Activated T-cell treated with anti-CD3 and anti-CD28 coated beads for 48 hours (primary cell): ENCODE results near the gene USP43.
"Not testable (repeated sequence)": the region's sequence is repeated elsewhere in the genome, so short reads cannot be mapped to it uniquely, and the experiment has no call there.

Source experiments
- DNase-seq: peaks from one replicate; pipeline ENCODE4 v3.0.0-alpha.2; 2020; ENCODE audit warnings: low read depth

USP43 gene

GRCh38 chr17:9644910-9645751 lies at the start of gene USP43:
Gene USP43 (plus strand): TSS chr17:9645517. CDS start chr17:9645633, 116 bp downstream.
- DNase-seq: peak; percentile 21

GRCh38 chr17:9597638-9598037 lies 47.7 kb upstream of the USP43 start:
- DNase-seq: not testable (repeated sequence)

GRCh38 chr17:9598661-9599060 lies 46.7 kb upstream of the USP43 start:
- DNase-seq: no peak

GRCh38 chr17:9604583-9604982 lies 40.7 kb upstream of the USP43 start:
- DNase-seq: not testable (repeated sequence)

DNA sequence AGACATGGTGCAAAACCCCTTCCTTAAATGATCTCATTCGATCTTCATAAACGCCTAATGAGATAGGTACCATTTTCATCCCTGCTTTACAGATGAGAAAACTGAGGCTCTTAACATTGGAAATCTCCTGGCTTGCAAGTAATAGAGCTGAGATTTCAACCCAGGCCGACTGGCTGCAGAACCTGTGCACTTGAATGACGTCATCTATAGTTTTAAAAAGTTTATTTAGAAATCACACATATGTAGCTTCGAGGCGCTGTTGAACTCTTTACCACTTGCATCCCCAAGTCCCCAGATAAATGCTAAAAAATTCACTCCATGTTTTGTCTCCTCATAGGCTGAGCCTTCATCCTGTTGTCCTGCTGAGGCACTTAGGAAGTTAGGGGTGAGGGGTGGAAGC lies 38.9 kb upstream of the USP43 start:
- DNase-seq: no peak

- DNase-seq: not testable (repeated sequence)
Observed at GRCh38 chr17:9607058-9607457, 38.3 kb upstream of the USP43 start.

- no peak for DNase-seq
Observed at GRCh38 chr17:9611557-9611956, 33.8 kb upstream of the USP43 start.

GRCh38 chr17:9612006-9612405 lies 33.3 kb upstream of the USP43 start:
- no peak for DNase-seq

DNA sequence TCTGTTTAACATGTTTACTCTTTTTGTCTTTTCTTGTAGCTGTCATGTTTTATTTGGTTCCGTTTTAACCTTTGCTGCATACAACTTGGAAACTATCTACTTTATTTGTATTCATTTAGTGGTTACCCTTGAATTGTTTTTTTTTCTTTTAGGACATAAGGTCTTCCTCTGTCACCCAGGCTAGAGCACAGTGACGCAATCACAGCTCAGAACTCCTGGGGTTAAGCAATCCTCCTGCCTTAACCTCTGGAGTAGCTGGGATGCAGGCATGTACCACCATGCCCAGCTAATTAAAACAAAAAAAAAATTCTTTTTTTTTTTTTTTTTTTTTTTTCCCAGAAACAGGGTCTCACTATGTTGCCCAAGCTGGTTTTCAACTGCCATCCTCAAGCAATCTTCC lies 29.8 kb upstream of the USP43 start:
- no peak for DNase-seq

DNA sequence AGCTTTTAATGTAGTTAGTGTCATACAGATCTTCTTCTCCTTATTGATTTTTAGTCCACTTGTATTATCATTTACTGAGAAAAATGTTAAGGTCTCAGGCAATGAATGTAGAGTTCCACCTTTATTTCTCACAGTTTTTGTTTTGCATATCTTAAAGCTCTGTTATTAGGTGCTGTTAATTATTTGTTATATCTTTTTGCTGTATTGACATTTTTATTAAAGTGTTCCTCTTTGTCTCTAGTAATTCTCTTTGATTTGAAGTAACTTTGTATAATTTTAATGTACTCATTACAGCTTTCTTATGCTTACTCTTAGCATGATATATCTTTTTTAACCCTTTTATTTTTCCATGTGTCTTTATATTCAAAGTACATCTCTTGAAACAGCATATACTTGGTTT lies 22.4 kb upstream of the USP43 start:
- DNase-seq: no peak

DNA sequence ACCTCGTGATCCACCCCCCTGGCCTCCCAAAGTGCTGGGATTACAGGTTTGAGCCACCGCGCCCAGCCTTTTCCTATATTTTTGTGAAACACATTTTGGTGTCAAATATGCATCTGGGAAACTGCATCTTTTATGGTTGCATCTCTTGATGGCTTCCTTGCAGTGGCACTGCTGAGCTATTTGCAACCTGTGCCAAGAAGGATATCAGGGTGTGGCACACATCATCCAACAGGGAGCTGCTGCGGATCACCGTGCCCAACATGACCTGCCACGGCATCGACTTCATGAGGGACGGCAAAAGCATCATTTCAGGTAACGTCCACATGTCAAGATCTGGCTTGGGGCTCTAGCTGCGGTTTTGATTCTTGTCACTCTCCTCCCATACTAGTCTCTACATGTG lies 16.8 kb upstream of the USP43 start:
- no peak for DNase-seq

- DNase-seq: no peak
Observed at GRCh38 chr17:9632741-9633140, 12.6 kb upstream of the USP43 start.

- no peak for DNase-seq
Observed at GRCh38 chr17:9635340-9635739, 10.0 kb upstream of the USP43 start.

- no peak for DNase-seq
Observed at GRCh38 chr17:9636501-9636900, 8.8 kb upstream of the USP43 start.

DNA sequence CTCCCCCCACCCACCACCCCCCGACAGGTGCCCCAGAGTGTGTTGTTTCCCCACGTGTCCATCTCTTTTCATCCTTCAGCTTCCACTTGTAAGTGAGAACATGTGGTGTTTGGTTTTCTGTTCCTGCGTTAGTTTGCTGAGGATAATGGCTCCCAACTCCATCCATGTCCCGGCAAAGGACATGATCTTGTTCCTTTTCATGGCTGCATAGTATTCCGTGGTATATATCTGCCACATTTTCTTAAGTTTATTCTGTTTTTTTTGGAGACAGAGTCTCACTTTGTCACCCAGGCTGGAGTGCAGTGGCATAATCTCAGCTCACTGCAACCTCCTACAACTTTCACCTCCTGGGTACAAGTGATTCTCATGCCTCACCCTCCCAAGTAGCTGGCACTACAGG lies 4.9 kb upstream of the USP43 start:
- DNase-seq: not testable (repeated sequence)

DNA sequence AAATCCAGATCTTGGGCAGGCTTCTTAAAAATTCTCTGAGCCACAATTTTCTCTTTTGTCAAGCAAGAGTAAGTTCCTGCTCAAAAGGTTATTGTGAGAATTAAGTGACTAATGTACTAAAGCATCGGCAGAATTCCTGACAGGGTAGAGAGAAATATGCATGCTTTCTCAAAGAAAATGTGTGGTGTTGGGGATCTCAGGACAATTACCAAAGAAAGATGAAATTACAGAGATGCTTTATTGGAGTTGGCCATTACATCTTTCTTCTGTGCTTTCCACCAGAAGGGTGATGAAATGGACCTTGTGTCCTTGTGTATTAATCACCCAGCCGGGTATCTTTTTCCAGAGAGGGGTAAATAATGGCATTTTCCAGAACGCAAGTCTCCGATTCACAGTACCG lies 1.7 kb upstream of the USP43 start:
- no peak for DNase-seq

- DNase-seq: peak; percentile 18
Observed at GRCh38 chr17:9645851-9646545, 681 bp downstream of the USP43 start.

- DNase-seq: no peak
Observed at GRCh38 chr17:9646546-9646885, 1.2 kb downstream of the USP43 start.

- no peak for DNase-seq
Observed at GRCh38 chr17:9647014-9647413, 1.7 kb downstream of the USP43 start.

GRCh38 chr17:9648521-9649110 lies 3.3 kb downstream of the USP43 start:
- DNase-seq: no peak

- DNase-seq: no peak
Observed at GRCh38 chr17:9658593-9659211, 13.4 kb downstream of the USP43 start.

DNA sequence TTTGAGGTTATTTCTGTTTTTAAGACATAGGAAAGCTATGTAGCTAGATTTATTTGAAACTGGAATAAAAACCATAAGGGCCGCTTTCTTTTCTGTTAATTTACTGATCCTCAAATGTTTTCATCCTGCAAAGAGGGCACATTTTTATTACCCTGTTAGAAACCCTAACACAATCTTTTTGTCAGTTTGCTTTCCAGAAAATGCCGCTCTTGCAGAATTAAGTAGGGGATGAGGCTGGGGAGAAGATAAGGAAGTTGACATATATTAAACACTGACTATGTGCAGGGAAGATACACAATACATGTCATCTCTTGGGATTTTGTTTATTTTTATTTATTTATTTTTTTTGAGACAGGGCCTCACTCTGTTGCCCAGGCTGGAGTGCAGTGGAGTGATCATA lies 15.7 kb downstream of the USP43 start:
- no peak for DNase-seq

DNA sequence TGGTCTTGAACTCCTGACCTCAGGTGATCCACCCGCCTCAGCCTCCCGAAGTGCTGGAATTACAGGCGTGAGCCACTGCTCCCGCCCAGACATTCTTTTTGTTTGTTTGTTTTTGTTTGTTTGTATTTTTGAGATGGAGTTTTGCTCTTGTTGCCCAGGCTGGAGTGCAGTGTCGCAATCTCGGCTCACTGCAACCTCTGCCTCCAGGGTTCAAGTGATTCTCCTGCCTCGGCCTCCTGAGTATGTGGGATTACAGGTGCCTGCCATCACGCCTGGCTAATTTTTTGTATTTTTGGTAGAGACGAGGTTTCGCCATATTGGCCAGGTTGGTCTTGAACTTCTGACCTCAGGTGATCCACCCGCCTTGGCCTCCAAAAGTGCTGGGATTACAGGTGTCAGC lies 18.2 kb downstream of the USP43 start:
- not testable (repeated sequence) for DNase-seq
